ENCODE results near the gene MARVELD2.
"Not testable (repeated sequence)": the region's sequence is repeated elsewhere in the genome, so short reads cannot be mapped to it uniquely, and the experiment has no call there.

Gene MARVELD2

GRCh38 chr5:69450116-69450515 is 35.2 kb downstream of the MARVELD2 start:
- no peak for DNase-seq

GRCh38 chr5:69450527-69450926 is 35.6 kb downstream of the MARVELD2 start:
- DNase-seq = not testable (repeated sequence)

- DNase-seq = no peak
These were observed 37.2 kb downstream of the MARVELD2 start for GRCh38 chr5:69451941-69452647.

- DNase-seq = not testable (repeated sequence)
These were observed 38.6 kb downstream of the MARVELD2 start for GRCh38 chr5:69453487-69453886.

GRCh38 chr5:69454460-69455249 is 39.7 kb downstream of the MARVELD2 start:
- no peak for DNase-seq

- not testable (repeated sequence) for DNase-seq
These were observed 40.6 kb downstream of the MARVELD2 start for GRCh38 chr5:69455428-69455988.

GRCh38 chr5:69462170-69462569 is 47.3 kb downstream of the MARVELD2 start:
- DNase-seq = no peak

GRCh38 chr5:69466375-69466774 is 51.5 kb downstream of the MARVELD2 start:
- DNase-seq = not testable (repeated sequence)

GRCh38 chr5:69467442-69468225 is 52.7 kb downstream of the MARVELD2 start:
- no peak for DNase-seq

- no peak for DNase-seq
These were observed 53.7 kb downstream of the MARVELD2 start for GRCh38 chr5:69468631-69469030.

- not testable (repeated sequence) for DNase-seq
These were observed 56.6 kb downstream of the MARVELD2 start for GRCh38 chr5:69471516-69471915.

GRCh38 chr5:69472535-69473143 is 57.7 kb downstream of the MARVELD2 start:
- not testable (repeated sequence) for DNase-seq

GRCh38 chr5:69477170-69477569 is 62.3 kb downstream of the MARVELD2 start:
- no peak for DNase-seq

GRCh38 chr5:69478296-69478695 is 63.4 kb downstream of the MARVELD2 start:
- DNase-seq = not testable (repeated sequence)

GRCh38 chr5:69484891-69485290 is 70.0 kb downstream of the MARVELD2 start:
- DNase-seq = no peak

GRCh38 chr5:69485471-69485870 is 70.6 kb downstream of the MARVELD2 start:
- DNase-seq = no peak

- DNase-seq = no peak
These were observed 74.3 kb downstream of the MARVELD2 start for GRCh38 chr5:69489246-69489645.

- no peak for DNase-seq
These were observed 76.1 kb downstream of the MARVELD2 start for GRCh38 chr5:69491027-69491426.

- DNase-seq = no peak
These were observed 77.0 kb downstream of the MARVELD2 start for GRCh38 chr5:69491838-69492390.

GRCh38 chr5:69492391-69492922 is 77.5 kb downstream of the MARVELD2 start, which contains the start of gene OCLN:
OCLN (plus strand) TSS chr5:69492790; CDS start chr5:69504245, 11,455 bp downstream.
- DNase-seq = peak; percentile 29

GRCh38 chr5:69492923-69493395 is 78.0 kb downstream of the MARVELD2 start:
- DNase-seq = peak; percentile 22

All from femur (tissue), 1 donor.